ENCODE results near the gene ENTPD8.
"Not testable (repeated sequence)": the region's sequence is repeated elsewhere in the genome, so short reads cannot be mapped to it uniquely, and the experiment has no call there.

Gene ENTPD8

DNA sequence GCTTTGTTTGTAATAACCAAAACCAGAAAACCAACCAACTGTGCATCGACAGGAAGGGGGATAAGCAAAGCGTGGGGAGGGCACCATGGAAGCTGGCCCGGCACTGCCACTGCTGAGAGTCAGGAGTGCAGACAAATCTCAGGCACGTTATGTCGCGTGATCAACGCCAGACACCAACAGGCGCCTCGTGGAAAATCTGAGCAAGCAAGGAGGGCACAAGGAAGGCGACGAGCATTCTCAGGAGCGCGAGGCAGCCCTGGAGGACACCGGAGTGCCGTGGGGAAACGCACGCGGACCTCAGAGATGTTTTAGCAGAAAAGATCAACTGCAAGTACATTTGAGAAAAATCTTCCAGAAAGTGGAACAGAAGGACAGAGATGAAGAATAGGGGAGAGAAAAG, 33.1 kb upstream of the ENTPD8 start:
- no peaks in the 10 kb centered on the region for H3K36me3 ChIP-seq (replicated peaks; ENCODE audit: low read depth, low read length)
- no peak overlapping the region for H3K4me2 ChIP-seq (ENCODE audit: low read length)
- no peak for TF ChIP-seq EZH2phosphoT487 (IDR thresholded peaks at IDR 0.05; ENCODE audit: low read depth)
- TF ChIP-seq, protein P1, sequence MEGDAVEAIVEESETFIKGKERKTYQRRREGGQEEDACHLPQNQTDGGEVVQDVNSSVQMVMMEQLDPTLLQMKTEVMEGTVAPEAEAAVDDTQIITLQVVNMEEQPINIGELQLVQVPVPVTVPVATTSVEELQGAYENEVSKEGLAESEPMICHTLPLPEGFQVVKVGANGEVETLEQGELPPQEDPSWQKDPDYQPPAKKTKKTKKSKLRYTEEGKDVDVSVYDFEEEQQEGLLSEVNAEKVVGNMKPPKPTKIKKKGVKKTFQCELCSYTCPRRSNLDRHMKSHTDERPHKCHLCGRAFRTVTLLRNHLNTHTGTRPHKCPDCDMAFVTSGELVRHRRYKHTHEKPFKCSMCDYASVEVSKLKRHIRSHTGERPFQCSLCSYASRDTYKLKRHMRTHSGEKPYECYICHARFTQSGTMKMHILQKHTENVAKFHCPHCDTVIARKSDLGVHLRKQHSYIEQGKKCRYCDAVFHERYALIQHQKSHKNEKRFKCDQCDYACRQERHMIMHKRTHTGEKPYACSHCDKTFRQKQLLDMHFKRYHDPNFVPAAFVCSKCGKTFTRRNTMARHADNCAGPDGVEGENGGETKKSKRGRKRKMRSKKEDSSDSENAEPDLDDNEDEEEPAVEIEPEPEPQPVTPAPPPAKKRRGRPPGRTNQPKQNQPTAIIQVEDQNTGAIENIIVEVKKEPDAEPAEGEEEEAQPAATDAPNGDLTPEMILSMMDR (IDR thresholded peaks at IDR 0.05; ENCODE audit: low read depth, low read length), result no peak
- no peaks in the 10 kb centered on the region for H4K20me1 ChIP-seq (ENCODE audit: insufficient read depth, low read length)
- no peak overlapping the region for H3K4me3 ChIP-seq (ENCODE audit: low read length)
- H3K27ac ChIP-seq (ENCODE audit: low read length), result no peak overlapping the region
- no peak overlapping the region for H3K9ac ChIP-seq (ENCODE audit: low read length)
- no peaks in the 10 kb centered on the region for H3K79me2 ChIP-seq (ENCODE audit: low read length)
- H3K9me3 ChIP-seq (ENCODE audit: insufficient read depth, low read length), result no peaks in the 10 kb centered on the region; the same call in 1 of the 2 replicates
- no peaks in the 10 kb centered on the region for H3K27me3 ChIP-seq (ENCODE audit: low read depth, low read length)
- H2AFZ ChIP-seq (ENCODE audit: low read depth, low read length), result no peak overlapping the region
- no peaks in the 10 kb centered on the region for H3K4me1 ChIP-seq (ENCODE audit: low read length)

DNA sequence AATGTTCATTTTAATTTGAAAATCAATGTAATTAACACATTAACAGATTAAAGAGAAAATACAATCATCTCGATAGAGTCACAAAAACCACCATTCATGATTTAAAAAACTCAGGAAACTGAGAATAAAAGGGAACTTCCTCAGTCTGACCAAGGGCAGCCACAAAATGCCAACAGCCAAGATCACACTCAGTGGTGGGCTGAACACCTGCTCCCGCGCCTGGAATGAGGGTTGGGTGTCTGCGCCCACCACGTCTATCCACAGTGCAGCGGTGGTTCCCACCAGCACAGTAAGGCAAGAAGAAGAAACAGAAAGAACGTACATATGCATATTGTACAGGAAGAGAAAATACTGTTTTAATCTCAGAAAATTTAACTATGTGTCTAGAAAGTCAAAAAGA, 29.6 kb upstream of the ENTPD8 start:
- H3K9ac ChIP-seq (ENCODE audit: low read length), result no peak overlapping the region
- no peak overlapping the region for H2AFZ ChIP-seq (ENCODE audit: low read depth, low read length)
- no peaks in the 10 kb centered on the region for H3K27me3 ChIP-seq (ENCODE audit: low read depth, low read length)
- H3K79me2 ChIP-seq (ENCODE audit: low read length), result no peaks in the 10 kb centered on the region
- H4K20me1 ChIP-seq (ENCODE audit: insufficient read depth, low read length), result no peaks in the 10 kb centered on the region
- no peaks in the 10 kb centered on the region for H3K9me3 ChIP-seq (ENCODE audit: insufficient read depth, low read length)
- no peaks in the 10 kb centered on the region for H3K36me3 ChIP-seq (replicated peaks; ENCODE audit: low read depth, low read length)
- H3K4me1 ChIP-seq (ENCODE audit: low read length), result no peaks in the 10 kb centered on the region
- no peak overlapping the region for H3K4me3 ChIP-seq (ENCODE audit: low read length)
- no peak overlapping the region for H3K4me2 ChIP-seq (ENCODE audit: low read length)
- no peak overlapping the region for H3K27ac ChIP-seq (ENCODE audit: low read length)
- TF ChIP-seq, protein P1 (IDR thresholded peaks at IDR 0.05; ENCODE audit: low read depth, low read length), result no peak
- no peak for TF ChIP-seq EZH2phosphoT487 (IDR thresholded peaks at IDR 0.05; ENCODE audit: low read depth)

DNA sequence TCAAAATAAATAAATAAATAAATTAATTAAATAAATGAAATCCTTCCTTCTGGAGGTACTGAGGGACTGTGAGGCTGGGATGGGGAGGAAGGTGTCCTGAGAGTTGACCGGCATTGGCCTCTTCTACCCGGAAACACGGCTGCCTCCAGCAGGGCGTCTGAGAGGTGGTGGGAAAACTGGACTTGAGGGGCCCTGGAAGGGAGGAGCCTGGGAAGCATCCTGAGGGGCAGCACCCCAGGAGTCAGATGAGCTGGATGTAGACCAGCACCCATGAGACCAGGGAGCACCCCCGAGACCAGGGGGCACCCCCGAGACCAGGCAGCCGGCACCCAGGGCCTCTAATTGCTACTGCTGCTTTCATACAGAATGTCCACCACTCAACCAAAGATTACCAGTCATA, 26.7 kb upstream of the ENTPD8 start:
- Histone ChIP-seq H3K4me3 (ENCODE audit: low read length) (no peak overlapping the region), H3K4me2 (ENCODE audit: low read length) (no peak overlapping the region), H2AFZ (ENCODE audit: low read depth, low read length) (no peak overlapping the region), H3K27me3 (ENCODE audit: low read depth, low read length) (no peaks in the 10 kb centered on the region), H3K79me2 (ENCODE audit: low read length) (no peaks in the 10 kb centered on the region), H3K36me3 (replicated peaks; ENCODE audit: low read depth, low read length) (no peaks in the 10 kb centered on the region), H3K4me1 (ENCODE audit: low read length) (no peaks in the 10 kb centered on the region), H4K20me1 (ENCODE audit: insufficient read depth, low read length) (no peaks in the 10 kb centered on the region), H3K9ac (ENCODE audit: low read length) (no peak overlapping the region), H3K9me3 (ENCODE audit: insufficient read depth, low read length) (no peaks in the 10 kb centered on the region), H3K27ac (ENCODE audit: low read length) (no peak overlapping the region)
- TF ChIP-seq, protein P1 (IDR thresholded peaks at IDR 0.05; ENCODE audit: low read depth, low read length), result no peak
- TF ChIP-seq EZH2phosphoT487 (IDR thresholded peaks at IDR 0.05; ENCODE audit: low read depth), result no peak

DNA sequence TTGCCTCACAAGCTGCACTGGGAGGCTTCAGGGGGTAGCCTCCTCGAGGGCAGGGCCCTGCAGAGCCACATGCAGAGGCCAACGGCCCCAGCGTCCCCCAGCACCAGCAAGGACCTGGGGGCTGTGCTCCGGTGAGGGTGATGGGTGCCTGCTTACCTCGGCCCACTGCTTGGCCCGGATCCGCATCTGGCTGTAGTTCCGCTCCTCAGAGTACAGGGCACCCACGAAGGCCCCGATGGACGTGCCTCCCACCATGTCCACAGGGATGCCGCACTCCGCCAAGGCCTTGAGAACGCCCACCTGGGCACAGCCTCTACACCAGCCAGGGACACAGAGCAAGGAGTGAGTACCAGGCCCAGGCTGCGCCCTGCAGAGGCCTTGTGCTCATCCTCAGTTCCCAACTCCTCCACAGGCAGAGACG, 26.0 kb upstream of the ENTPD8 start:
- H4K20me1 ChIP-seq (ENCODE audit: insufficient read depth, low read length), result no peaks in the 10 kb centered on the region
- no peak overlapping the region for H3K4me3 ChIP-seq (ENCODE audit: low read length)
- no peak overlapping the region for H3K4me2 ChIP-seq (ENCODE audit: low read length)
- no peak overlapping the region for H3K27ac ChIP-seq (ENCODE audit: low read length)
- H3K79me2 ChIP-seq (ENCODE audit: low read length), result no peaks in the 10 kb centered on the region
- no peak for TF ChIP-seq EZH2phosphoT487 (IDR thresholded peaks at IDR 0.05; ENCODE audit: low read depth)
- TF ChIP-seq, protein P1 (IDR thresholded peaks at IDR 0.05; ENCODE audit: low read depth, low read length), result no peak
- no peaks in the 10 kb centered on the region for H3K9me3 ChIP-seq (ENCODE audit: insufficient read depth, low read length)
- H2AFZ ChIP-seq (ENCODE audit: low read depth, low read length), result no peak overlapping the region
- H3K27me3 ChIP-seq (ENCODE audit: low read depth, low read length), result no peaks in the 10 kb centered on the region
- no peaks in the 10 kb centered on the region for H3K36me3 ChIP-seq (replicated peaks; ENCODE audit: low read depth, low read length)
- H3K4me1 ChIP-seq (ENCODE audit: low read length), result peaks cover 7% of the 10 kb centered on the region; the same call in 1 of the 2 replicates
- no peak overlapping the region for H3K9ac ChIP-seq (ENCODE audit: low read length)

DNA sequence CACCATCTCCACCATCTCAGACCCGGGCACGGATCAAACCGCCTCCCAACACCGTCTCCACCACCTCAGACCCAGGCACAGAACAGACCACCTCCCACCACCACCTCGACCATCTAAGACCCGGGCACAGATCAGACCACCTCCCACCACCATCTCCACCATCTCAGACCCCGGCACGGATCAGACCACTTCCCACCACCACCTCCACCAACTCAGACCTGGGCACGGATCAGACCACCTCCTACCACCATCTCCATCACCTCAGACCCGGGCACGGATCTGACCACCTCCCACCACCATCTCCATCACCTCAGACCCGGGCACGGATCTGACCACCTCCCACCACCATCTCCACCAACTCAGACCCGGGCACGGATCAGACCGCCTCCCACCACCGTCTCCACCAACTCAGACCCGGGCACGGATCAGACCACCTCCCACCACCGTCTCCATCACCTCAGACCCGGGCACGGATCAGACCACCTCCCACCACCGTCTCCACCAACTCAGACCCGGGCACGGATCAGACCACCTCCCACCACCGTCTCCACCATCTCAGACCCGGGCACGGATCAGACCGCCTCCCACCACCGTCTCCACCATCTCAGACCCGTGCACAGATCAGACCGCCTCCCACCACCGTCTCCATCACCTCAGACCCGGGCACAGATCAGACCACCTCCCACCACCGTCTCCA, 25.4 kb upstream of the ENTPD8 start:
- not testable (repeated sequence) for H3K9me3 ChIP-seq (ENCODE audit: insufficient read depth, low read length); H3K4me1 ChIP-seq (ENCODE audit: low read length); H3K36me3 ChIP-seq (replicated peaks; ENCODE audit: low read depth, low read length); H4K20me1 ChIP-seq (ENCODE audit: insufficient read depth, low read length); H3K9ac ChIP-seq (ENCODE audit: low read length); H3K4me2 ChIP-seq (ENCODE audit: low read length); H3K4me3 ChIP-seq (ENCODE audit: low read length); H3K27me3 ChIP-seq (ENCODE audit: low read depth, low read length); H3K79me2 ChIP-seq (ENCODE audit: low read length); H2AFZ ChIP-seq (ENCODE audit: low read depth, low read length); H3K27ac ChIP-seq (ENCODE audit: low read length)
